Activated naive CD4-positive, alpha-beta T cell treated with anti-CD3 and anti-CD28 coated beads, Interleukin-2, amount 50 U/mL, for 72 hours (primary cell): Measurements from ENCODE around the gene GNAO1. TPM values are rescaled to one million over a fixed set of nuclear protein-coding genes. Genes with fewer than 3 reads are reported as not detected.
A peak's percentile ranks its signal among the peaks of the same experiment; 100 is the strongest.

Experiments
- ATAC-seq, 2 donors: fragments of 150-1000 bp; cut with Tn5 transposase; 2 replicates each; pipeline ENCODE4 v1.10.0; 2021; ENCODE audit warnings: mild to moderate bottlenecking in 2 of 2, moderate library complexity in 2 of 2
- DNase-seq, 2 donors: peaks; one replicate each; pipeline ENCODE4 v3.0.0; 2021 to 2022; ENCODE audit warnings: low spot score in 2 of 2
- H3K27ac Mint-ChIP-seq, 2 donors: one replicate each; pipeline ENCODE4 v1.8.0; 2022; ENCODE audit warnings: mild to moderate bottlenecking in 2 of 2, mixed read lengths in 2 of 2
- H3K36me3 Mint-ChIP-seq, 2 donors: one replicate each; pipeline ENCODE4 v1.8.0; 2022; ENCODE audit warnings: mixed read lengths in 2 of 2
- H3K9me3 Mint-ChIP-seq, 2 donors: one replicate each; pipeline ENCODE4 v1.8.0; 2022; ENCODE audit warnings: mixed read lengths in 2 of 2
- total RNA-seq, 2 donors: library from RNA; stranded (reverse); gene quantifications; one replicate each; pipeline ENCODE4 v1.2.3, GENCODE V29; 2022

GNAO1 gene
- under 1 TPM; 0.25 to 0.37 TPM for total RNA-seq

- ATAC-seq, result peak; percentile 81 to 84
- Mint-ChIP-seq H3K27ac (no peak within 1 kb of the TSS), H3K36me3 (peaks cover 0 to 7% of the 10 kb centered on the region in 2 donors), H3K9me3 (no peaks in the 10 kb centered on the region)
- no peak for DNase-seq
Measured at GRCh38 chr16:56191156-56191815, at the start of gene GNAO1. Gene GNAO1, plus strand, starts transcription at chr16:56191489. Its CDS starts 747 bp downstream, at chr16:56192236.

GRCh38 chr16:56143666-56144065 lies 47.6 kb upstream of the GNAO1 start:
- Mint-ChIP-seq H3K27ac (no peak overlapping the region), H3K9me3 (no peaks in the 10 kb centered on the region), H3K36me3 (no peaks in the 10 kb centered on the region)
- DNase-seq (no peak), ATAC-seq (no peak)

GRCh38 chr16:56145369-56145768 lies 45.9 kb upstream of the GNAO1 start:
- no peak for DNase-seq
- H3K36me3 Mint-ChIP-seq, result no peaks in the 10 kb centered on the region
- H3K9me3 Mint-ChIP-seq, result no peaks in the 10 kb centered on the region
- no peak for ATAC-seq
- no peak overlapping the region for H3K27ac Mint-ChIP-seq

- no peak for ATAC-seq
- DNase-seq, result no peak
- H3K36me3 Mint-ChIP-seq, result peaks cover 0 to 5% of the 10 kb centered on the region in 2 donors
- H3K27ac Mint-ChIP-seq, result no peak overlapping the region
- H3K9me3 Mint-ChIP-seq, result peaks cover 4 to 6% of the 10 kb centered on the region in 2 donors
Measured at GRCh38 chr16:56151621-56152020, 39.7 kb upstream of the GNAO1 start.

GRCh38 chr16:56161658-56162057 lies 29.6 kb upstream of the GNAO1 start:
- H3K9me3 Mint-ChIP-seq, result no peaks in the 10 kb centered on the region
- ATAC-seq, result no peak
- DNase-seq, result no peak
- no peak overlapping the region for H3K27ac Mint-ChIP-seq
- no peaks in the 10 kb centered on the region for H3K36me3 Mint-ChIP-seq

- DNase-seq, result no peak
- H3K36me3 Mint-ChIP-seq, result no peaks in the 10 kb centered on the region
- no peaks in the 10 kb centered on the region for H3K9me3 Mint-ChIP-seq
- no peak for ATAC-seq
- no peak overlapping the region for H3K27ac Mint-ChIP-seq
Measured at GRCh38 chr16:56163089-56163488, 28.2 kb upstream of the GNAO1 start.

GRCh38 chr16:56163938-56164337 lies 27.4 kb upstream of the GNAO1 start:
- Mint-ChIP-seq H3K9me3 (no peaks in the 10 kb centered on the region), H3K36me3 (no peaks in the 10 kb centered on the region), H3K27ac (no peak overlapping the region)
- DNase-seq (no peak), ATAC-seq (peak in 1 of 2 donors; percentile 48)

GRCh38 chr16:56164636-56165035 lies 26.7 kb upstream of the GNAO1 start:
- Mint-ChIP-seq H3K9me3 (no peaks in the 10 kb centered on the region), H3K27ac (no peak overlapping the region), H3K36me3 (no peaks in the 10 kb centered on the region)
- ATAC-seq (no peak), DNase-seq (no peak)

GRCh38 chr16:56174411-56174810 lies 16.9 kb upstream of the GNAO1 start:
- H3K27ac Mint-ChIP-seq, result no peak overlapping the region
- peaks cover 25 to 34% of the 10 kb centered on the region in 2 donors for H3K9me3 Mint-ChIP-seq
- peaks cover 6 to 11% of the 10 kb centered on the region in 2 donors for H3K36me3 Mint-ChIP-seq
- no peak for DNase-seq
- ATAC-seq, result no peak

GRCh38 chr16:56181401-56181800 lies 9.9 kb upstream of the GNAO1 start:
- no peak overlapping the region for H3K27ac Mint-ChIP-seq
- ATAC-seq (no peak), DNase-seq (no peak)
- H3K36me3 Mint-ChIP-seq, result no peaks in the 10 kb centered on the region
- H3K9me3 Mint-ChIP-seq, result peaks cover 5% of the 10 kb centered on the region in 2 donors

GRCh38 chr16:56183266-56183665 lies 8.0 kb upstream of the GNAO1 start:
- Mint-ChIP-seq H3K36me3 (no peaks in the 10 kb centered on the region), H3K9me3 (peaks cover 5% of the 10 kb centered on the region in 2 donors), H3K27ac (no peak overlapping the region)
- DNase-seq (no peak), ATAC-seq (no peak)

- ATAC-seq (no peak), DNase-seq (no peak)
- Mint-ChIP-seq H3K27ac (no peak overlapping the region), H3K9me3 (no peaks in the 10 kb centered on the region), H3K36me3 (peaks cover 0 to 7% of the 10 kb centered on the region in 2 donors)
Measured at GRCh38 chr16:56190048-56190676, 1.1 kb upstream of the GNAO1 start.

- ATAC-seq, result peak in 1 of 2 donors; percentile 30
- H3K27ac Mint-ChIP-seq, result no peak overlapping the region
- no peak for DNase-seq
- no peaks in the 10 kb centered on the region for H3K9me3 Mint-ChIP-seq
- H3K36me3 Mint-ChIP-seq, result peaks cover 0 to 7% of the 10 kb centered on the region in 2 donors
Measured at GRCh38 chr16:56190677-56191155, 573 bp upstream of the GNAO1 start.

GRCh38 chr16:56191835-56192634 lies 746 bp downstream of the GNAO1 start:
- ATAC-seq (no peak), DNase-seq (no peak)
- Mint-ChIP-seq H3K9me3 (no peaks in the 10 kb centered on the region), H3K36me3 (peaks cover 0 to 7% of the 10 kb centered on the region in 2 donors), H3K27ac (no peak overlapping the region)

GRCh38 chr16:56192635-56192945 lies 1.3 kb downstream of the GNAO1 start:
- Mint-ChIP-seq H3K9me3 (no peaks in the 10 kb centered on the region), H3K27ac (no peak overlapping the region), H3K36me3 (peaks cover 0 to 7% of the 10 kb centered on the region in 2 donors)
- no peak for ATAC-seq
- no peak for DNase-seq

- H3K27ac Mint-ChIP-seq, result peak overlapping the region in 1 of 2 donors; percentile 81
- ATAC-seq (no peak), DNase-seq (no peak)
- H3K36me3 Mint-ChIP-seq, result peaks cover 0 to 7% of the 10 kb centered on the region in 2 donors
- no peaks in the 10 kb centered on the region for H3K9me3 Mint-ChIP-seq
Measured at GRCh38 chr16:56192986-56193945, 2.0 kb downstream of the GNAO1 start.
